ENCODE measurements around the gene ABCB10. TPM values are rescaled to one million over a fixed set of nuclear protein-coding genes. Genes with fewer than 3 reads are reported as not detected.

ABCB10 gene
- total RNA-seq, 1 experiment from 2014 or later: 13.8 TPM

- Histone ChIP-seq H3K27me3 (ENCODE audit: insufficient read depth, low read length) (no peaks in the 10 kb centered on the region), H2BK20ac (ENCODE audit: low read depth, low read length, poor library complexity, severe bottlenecking) (no peak overlapping the region), H3T11ph (ENCODE audit: low read length) (no peak overlapping the region), H3K18ac (ENCODE audit: insufficient read length, low read depth, low read length) (no peak overlapping the region), H4K91ac (ENCODE audit: insufficient read length, low read depth, low read length) (no peak overlapping the region), H3K79me1 (ENCODE audit: insufficient read depth, low read depth, low read length, poor library complexity, severe bottlenecking) (peaks cover 3% of the 10 kb centered on the region), H3K27ac (ENCODE audit: insufficient read length, low read depth, low read length) (no peak overlapping the region), H3K56ac (ENCODE audit: insufficient read length, low read depth, low read length) (no peak overlapping the region), H4K8ac (replicated peaks; ENCODE audit: insufficient read length, low read depth, low read length) (no peak overlapping the region), H2AFZ (ENCODE audit: low read length) (no peak overlapping the region), H3K4ac (ENCODE audit: low read depth, low read length) (no peak overlapping the region), H2BK5ac (ENCODE audit: insufficient read length, low read length) (no peak overlapping the region), H3K14ac (ENCODE audit: insufficient read depth, low read length) (peak overlapping the region; percentile 24; the same call in 1 of the 2 replicates), H3K4me1 (ENCODE audit: insufficient read depth, low read length) (peaks cover 3% of the 10 kb centered on the region; the same call in 1 of the 2 replicates), H3K23ac (ENCODE audit: insufficient read length, low read depth, low read length) (no peak overlapping the region), H4K20me1 (ENCODE audit: control insufficient read depth, insufficient read depth, insufficient read length) (no peaks in the 10 kb centered on the region), H2BK120ac (ENCODE audit: low read depth, low read length, poor library complexity, severe bottlenecking) (no peak overlapping the region), H2BK15ac (ENCODE audit: low read depth, low read length) (no peak overlapping the region), H4K5ac (ENCODE audit: insufficient read length, low read depth, low read length) (no peak overlapping the region), H3K79me2 (ENCODE audit: insufficient read depth, low read length) (no peaks in the 10 kb centered on the region; the same call in 1 of the 2 replicates), H2BK12ac (ENCODE audit: insufficient read length, low read depth, low read length) (no peak overlapping the region), H3K9ac (ENCODE audit: extremely low read depth, insufficient read length, low read length) (peak overlapping the region; percentile 33), H3K4me2 (ENCODE audit: insufficient read depth, insufficient read length, low read length) (peak overlapping the region; percentile 88), H3K23me2 (ENCODE audit: insufficient read length, low read depth, low read length, poor library complexity, severe bottlenecking) (peaks cover 3% of the 10 kb centered on the region), H2AK5ac (ENCODE audit: insufficient read length, low read length) (no peak overlapping the region), H3K9me3 (ENCODE audit: control insufficient read depth, low read depth, low read length) (no peaks in the 10 kb centered on the region)
- no CpG with 5 or more reads among the region's 59 CpGs for WGBS (ENCODE audit: extremely low coverage, insufficient read length, low lambda C conversion rate)
- H3K9me3 Mint-ChIP-seq: peaks cover 0 to 3% of the 10 kb centered on the region in 2 experiments; a peak in 1 of 5 replicates
- peaks cover 45 to 52% of the 10 kb centered on the region in 2 experiments for H3K4me1 Mint-ChIP-seq
- no peak overlapping the region for H3K27ac Mint-ChIP-seq
- DNase-seq: peak; percentile 35
- H3K4me3 Mint-ChIP-seq: peak overlapping the region; percentile 77 to 87
- TF ChIP-seq CTCF (conservative IDR thresholded peaks at IDR 0.05): no peak
- H3K27me3 Mint-ChIP-seq (ENCODE audit: low read depth): peaks cover 4% of the 10 kb centered on the region; the same call in 1 of the 2 replicates
- no peaks in the 10 kb centered on the region; a peak in 1 of 7 replicates for H3K36me3 Mint-ChIP-seq (ENCODE audit: insufficient read depth in 1 of 3, low read depth in 3 of 3)
Observed at GRCh38 chr1:229557913-229558414, 543 bp downstream of the ABCB10 start.

Data from H9 (cell line).